Islet precursor cell (in vitro differentiated cells): ENCODE data around the gene PLCB1.
A peak's percentile ranks its signal among the peaks of the same experiment; 100 is the strongest.
"Not testable (repeated sequence)": the region's sequence is repeated elsewhere in the genome, so short reads cannot be mapped to it uniquely, and the experiment has no call there.

Experiments
- DNase-seq: peaks from one replicate; pipeline ENCODE4 v3.0.0-alpha.2; 2018

Gene PLCB1

DNA sequence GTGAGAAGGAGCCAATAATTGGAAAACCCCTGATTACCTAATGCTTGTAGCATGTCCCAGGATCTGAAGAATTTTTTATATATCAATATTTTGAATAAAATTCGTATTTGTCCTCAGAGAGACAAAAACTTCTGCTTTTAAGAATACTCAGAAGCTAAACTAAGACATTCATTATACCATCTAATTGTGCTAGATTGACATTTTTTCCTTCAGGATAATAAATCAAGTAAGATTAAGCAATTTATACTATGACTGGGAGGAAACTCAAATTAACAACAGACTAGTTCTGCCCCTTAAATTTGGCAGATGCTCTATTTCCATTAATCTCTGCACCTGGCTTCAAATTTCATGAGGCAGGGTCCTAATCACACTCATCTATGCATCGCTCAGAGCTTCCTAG is 291.4 kb downstream of the PLCB1 start:
- no peak for DNase-seq

DNA sequence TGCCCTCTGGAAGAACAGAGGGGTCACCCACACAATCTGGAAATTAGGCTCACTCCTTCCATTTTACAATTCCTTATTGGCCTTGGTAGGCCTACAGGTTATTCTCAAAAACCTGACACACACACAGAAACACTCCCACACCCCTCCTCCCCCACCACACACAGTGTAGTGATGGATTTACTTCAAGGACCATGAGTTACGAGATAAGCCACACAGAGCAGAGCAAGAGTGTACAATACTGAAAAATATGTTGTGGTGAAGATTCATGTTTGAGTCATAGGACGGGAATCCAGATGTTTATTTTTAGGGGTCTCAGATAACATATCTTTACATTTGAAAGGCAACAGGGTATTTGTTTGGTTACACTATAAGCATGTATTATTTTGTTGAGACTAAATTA is 291.9 kb downstream of the PLCB1 start:
- DNase-seq, result no peak

DNA sequence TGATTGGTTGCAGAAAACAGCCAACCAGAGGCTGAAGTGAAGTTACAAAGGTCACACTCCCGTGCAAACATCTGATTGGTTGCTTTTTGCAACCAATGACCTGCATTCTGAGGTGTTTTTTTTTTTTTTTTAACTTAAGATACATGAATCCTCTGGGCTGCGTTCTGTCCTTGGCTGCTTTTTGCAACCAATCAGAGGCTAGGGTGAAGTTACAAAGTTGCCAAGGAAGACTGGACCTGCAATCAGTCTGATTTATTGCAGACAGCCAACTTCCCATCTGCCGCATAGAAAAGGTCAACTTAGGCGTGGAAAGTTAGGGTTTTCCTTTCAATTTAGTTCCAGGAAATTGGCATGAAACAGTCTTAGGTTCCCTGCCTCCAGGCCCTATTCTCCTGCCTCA is 292.9 kb downstream of the PLCB1 start:
- no peak for DNase-seq

DNA sequence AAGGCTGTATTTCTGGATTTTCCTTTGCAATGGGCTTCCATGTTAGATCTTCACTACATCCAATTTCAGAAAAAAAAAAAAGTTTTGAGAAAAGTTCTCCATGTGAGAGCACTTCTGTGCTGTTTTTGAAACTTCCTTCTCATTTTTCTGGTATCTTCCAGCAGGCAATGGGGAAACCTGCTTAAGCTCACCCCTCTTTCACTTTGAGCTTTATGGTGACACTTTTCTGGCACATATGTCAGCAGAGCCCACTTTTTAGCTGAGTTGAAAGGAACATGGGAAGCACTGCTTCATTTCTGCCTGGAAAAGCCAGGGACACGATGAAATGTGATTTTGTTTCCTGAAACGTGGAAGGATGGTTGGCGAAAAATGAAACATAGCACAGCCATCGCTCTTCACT is 293.7 kb downstream of the PLCB1 start:
- no peak for DNase-seq

DNA sequence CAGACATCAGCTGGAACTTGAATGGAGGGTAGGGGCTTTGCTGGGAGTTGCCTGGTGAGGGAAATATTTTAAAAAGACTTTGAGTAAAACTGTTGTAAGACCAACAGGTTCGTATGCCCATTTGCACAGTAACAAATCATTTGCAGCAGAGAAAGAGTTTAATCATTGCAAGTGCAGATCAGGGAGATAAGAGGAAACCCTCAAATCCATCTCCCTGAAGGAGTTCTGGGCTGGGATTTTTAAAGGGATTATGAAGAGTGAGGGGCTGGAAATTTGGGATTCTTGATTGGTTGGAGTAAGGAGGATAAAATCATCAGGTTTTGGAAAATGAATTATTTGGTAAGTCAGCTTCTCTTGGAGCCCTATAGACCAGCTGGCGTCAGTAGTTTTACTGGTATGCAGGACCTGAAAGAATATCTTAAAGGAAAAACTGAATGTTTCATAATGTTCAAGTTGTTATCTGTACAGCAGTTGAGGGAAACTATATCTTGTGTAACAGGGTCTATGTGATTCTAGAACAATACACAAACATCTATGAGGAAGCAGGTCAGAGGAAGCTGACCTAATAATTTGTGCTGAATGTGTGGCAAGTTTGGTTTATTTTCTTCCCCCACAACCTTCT is 295.5 kb downstream of the PLCB1 start:
- no peak for DNase-seq

DNA sequence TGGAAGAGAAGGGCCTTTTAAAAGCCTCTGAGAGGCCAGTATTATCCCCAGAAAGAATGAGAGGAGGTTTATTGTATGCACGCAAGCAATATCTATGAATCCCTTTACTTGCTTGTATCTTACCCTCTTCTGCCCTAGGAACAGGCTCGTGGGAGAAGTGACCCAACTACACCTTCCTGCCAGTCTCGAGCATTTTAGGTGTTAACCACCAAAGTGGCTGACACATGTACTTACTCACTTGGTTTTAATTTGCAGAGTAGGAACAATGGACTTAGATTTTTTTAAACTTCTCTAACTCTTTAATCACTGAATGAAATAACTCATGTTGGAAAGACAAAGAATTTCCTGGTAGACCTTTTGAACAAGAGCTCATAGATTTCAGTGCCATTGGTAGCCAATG is 296.9 kb downstream of the PLCB1 start:
- DNase-seq, result no peak

DNA sequence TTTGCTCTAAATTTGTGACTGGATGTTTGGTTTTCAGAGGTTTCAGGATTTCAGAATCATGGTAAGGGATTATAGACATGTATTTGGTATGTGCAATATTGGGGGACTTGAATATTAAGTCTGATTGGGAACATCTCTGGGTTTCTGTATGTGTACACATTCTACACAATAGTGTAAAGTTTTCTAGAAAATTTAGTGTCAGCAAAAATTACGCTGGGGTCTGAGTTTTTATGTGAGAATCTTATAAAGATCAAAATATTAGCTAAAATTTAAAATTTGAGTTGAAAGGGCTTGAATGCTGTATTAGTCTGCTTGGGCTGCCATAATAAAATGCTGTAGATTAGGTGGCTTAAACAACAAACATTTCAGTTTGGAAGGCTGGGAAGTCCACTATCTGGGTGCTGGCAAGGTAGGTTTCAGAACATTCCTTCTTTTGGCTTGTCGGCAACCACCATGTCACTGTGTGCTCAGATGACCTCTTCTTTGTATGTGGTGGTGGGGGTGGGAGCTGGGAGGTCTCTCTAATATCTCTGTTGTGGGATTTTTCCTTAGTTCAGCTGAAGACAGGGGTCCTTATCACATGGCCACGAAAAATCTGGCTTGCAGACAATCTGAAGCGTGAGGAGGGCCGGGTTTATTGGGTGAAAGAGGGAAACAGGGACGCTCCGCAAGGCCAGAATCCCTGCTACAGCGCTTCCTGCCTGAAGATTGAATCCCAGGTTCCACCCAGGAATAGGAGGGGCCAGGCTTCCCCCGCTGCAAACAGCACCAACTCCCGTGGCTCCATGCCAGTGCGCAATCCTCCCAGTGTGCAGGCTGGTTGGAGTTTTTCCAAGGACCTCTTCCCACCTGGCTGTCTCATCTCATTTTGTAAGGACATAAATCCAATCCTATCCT is 299.7 kb downstream of the PLCB1 start:
- DNase-seq, result peak; percentile 57

DNA sequence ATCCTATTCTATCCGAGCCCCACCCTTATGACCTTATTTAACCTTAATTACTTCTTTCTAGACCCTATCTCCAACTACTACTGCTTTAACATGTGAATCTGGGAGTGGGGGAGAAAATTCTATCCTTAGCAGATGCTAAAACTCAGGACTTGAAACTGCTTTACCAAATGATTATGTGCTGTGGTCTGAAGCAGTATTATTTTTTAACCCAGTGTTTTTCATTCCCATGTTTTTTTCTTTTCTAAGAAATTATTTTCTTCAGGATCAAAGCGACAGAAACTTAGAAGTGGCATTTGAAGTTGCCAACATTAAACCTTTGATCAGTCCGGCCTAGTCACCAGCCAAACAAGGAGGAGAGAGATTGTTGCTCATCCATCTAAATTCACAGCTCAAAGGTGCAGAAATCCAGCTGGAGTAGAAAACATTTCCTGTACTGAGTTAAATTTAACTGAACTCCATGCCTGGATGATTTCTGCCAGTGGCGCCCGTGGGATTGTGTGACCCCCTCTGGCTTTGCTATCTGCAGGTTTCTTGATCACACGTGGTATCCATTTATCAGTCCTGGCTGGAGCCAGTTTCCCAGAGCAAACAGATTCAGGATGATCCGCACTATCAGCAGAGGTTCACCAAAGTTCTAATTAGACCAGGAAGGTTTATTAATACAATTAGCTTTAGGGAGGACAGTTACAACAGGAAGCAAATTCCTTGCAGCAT is 300.5 kb downstream of the PLCB1 start:
- no peak for DNase-seq

DNA sequence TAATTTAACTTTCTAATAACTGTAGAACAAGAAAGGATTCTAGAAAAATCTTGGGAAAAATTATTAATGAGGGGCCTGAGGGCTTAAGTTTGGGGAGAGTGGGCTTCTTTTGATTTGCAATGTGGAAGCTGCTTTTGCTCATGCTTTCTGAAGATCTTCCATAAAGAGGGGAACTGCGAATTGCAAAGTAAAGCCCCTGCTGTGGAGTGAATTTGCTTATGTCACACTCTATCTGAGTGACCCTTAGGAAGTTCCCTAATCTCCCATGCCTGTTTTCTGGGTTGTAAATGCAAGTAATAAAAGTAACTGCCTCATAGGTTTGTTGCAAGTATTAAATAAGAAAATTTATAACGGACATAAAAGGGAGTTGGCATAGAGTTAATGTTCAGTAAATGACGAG is 301.2 kb downstream of the PLCB1 start:
- no peak for DNase-seq

DNA sequence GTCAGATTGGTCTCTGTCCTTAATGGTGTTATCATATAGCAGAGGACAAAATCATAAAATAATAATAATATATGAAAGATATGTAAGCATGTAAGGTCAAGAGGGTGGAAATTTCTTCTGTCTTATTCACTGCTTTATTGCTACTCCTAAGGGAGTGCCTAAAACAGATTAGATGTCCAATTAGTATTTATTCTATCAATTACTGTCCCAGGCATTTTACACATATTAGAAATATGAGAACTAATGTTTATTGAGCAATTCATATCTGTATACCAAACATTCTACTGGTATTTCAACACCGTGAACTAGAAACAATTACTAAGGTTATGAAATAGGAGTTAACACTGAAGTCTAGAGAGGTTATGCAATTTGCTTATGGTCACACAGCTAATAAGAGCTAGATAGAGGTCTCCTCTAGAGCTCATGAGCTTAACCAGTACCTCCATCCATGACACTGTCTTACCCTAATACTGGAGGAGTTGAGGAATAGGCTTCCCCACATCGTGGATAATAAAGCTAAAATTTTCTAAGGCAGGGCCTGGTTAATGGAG is 302.3 kb downstream of the PLCB1 start:
- no peak for DNase-seq

DNA sequence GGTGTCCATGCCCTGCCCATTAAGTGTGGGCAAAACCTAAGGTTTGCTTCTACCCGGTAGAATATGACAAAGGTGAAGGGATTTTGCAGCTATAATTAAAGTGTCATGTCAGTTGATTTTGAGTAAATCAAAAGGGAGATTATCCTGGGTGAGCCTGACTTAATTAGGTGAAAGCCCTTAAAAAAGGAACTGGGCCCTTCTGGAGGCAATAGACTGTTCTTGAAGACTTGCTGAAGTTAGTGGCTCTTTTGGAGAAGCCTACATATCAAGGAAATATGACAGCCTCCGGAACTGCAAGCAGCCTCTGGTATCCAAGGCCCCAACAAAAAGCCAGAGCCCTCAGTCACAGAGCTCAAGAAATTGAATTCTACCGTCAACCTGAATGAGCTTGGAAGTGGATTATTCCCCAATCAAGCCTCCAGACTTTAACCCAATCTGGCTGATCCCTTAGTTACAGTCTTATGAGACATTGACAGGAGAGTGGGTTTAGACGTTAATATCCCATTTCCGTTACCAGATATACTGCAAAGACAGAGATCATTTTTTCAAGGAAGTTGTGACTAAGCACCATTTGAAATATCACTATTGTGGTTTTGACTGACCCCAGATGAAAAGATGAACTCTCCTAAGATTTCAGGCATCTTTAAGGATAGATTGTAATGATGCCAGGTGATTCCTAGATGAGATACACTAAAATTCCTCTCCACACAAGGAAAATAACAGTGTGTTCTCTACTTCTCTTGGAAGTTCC is 303.4 kb downstream of the PLCB1 start:
- no peak for DNase-seq

DNA sequence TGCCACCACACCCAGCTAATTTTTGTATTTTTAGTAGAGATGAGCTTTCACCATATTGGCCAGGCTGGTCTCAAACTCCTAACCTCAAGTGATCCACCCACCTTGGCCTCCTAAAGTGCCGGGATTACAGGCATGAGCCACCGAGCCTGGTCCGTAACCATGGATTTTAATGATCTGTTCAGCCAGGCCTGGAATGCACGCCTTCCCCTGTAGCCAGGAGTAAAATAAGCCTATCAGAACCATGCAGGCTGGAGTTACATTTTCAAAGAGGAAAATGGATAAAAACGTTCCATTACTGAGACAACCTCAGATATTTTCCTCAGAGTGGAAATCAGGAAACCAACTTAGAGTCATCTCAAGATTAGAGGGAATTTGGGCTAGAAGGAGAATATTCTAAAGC is 304.9 kb downstream of the PLCB1 start:
- DNase-seq, result not testable (repeated sequence)

DNA sequence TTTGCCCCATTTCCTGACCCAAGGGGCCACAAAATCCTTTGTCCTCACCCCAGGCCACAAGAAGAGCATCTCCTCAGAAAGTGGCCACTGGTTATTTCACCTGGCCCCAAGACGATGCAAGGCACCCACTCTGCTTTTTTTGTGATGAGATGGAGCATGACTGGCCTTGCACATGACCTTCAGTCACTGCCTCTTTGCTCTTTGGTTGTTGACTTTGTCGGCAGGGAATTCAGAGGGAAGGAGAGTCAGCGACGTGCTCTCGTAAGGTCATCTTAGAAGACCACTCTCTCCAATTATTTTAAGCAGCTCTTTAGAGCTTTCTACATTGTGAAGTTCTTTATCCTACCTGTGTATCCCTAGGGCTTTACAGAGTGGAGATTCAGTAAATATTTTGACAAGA is 306.7 kb downstream of the PLCB1 start:
- no peak for DNase-seq

DNA sequence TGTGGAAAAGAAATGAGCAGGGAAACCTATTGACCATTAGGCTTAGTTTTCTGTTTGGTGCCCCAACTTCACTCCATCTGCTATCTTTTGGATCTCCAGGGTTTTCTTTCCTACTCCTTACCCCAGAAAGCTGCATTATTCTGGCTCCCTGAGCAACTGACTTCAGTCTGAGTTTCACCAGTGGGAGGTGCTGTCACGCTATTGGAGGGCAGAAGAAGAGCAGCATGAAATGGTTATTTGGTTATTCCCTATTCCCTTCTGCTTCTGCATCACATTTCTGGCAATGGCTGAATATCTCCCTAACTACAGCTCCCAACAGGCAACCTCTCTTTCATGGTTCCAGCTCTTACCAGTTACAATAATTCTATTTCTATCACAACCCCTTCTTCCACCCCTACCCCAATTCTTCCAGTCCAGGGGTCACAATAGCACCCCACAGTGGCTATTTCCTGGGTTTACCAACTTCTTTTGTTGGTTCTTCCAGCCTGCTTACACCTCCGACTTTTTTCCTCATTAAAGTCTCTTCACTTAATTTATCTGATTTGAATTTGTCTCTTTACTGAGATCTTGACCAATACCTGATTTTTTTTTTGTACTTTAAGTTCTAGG is 311.5 kb downstream of the PLCB1 start:
- DNase-seq, result no peak

DNA sequence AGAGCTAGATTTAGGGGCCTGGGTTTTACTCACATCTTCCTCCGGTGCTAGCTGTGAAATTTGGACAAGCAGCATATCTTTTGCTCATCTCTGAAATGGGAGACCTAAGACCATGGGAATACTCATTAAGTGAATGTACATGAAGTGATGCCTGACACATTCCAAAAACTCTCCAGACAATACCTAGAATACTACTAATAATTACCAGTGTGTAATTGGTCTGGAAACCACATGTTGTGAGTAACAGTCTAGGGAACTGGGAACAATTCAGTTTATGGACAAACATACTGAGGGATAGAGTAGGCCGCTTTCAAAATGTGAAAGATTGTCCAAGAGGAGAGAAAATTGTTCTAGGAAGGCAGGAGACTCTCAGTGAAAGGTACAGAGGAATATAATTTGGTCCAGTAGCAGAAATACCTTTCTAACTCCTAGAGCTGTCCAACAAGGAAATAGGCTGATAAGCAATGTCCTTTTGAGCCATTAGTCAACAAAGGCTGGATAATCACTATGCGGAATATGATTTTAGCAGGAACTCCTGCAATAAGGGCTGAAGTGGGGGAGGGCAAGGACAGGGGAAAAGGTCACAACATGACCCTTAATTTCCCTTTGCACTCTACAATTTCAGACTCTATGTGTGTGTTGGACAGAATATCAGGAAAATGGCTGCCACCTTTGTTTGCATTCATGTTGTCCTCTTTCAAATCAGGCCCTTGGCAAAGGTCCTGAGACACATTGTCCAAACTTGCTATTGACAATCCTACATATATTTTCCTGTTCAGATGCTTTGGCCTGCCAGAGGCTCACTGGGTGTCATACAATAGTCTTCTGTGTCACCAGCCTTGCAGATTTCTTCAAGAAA is 315.4 kb downstream of the PLCB1 start:
- no peak for DNase-seq

DNA sequence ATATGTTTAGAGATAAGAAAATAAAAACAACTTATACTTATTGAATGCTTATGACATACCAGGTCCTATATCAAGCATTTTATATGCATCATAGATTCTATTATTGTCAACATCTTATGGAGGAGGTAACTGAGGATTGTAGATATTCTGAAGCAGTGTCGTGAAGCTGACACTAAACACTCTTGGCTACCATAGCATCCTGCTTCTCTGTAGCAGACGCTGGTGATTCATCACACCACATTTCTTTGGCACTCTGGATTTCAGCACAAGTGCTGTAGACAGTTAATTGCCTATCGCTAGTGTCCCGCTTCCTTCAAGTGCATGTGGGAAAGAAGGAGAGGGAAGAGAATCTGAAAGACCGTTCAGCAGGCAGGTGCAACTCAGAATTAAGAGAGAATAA is 317.1 kb downstream of the PLCB1 start:
- DNase-seq, result peak; percentile 61

DNA sequence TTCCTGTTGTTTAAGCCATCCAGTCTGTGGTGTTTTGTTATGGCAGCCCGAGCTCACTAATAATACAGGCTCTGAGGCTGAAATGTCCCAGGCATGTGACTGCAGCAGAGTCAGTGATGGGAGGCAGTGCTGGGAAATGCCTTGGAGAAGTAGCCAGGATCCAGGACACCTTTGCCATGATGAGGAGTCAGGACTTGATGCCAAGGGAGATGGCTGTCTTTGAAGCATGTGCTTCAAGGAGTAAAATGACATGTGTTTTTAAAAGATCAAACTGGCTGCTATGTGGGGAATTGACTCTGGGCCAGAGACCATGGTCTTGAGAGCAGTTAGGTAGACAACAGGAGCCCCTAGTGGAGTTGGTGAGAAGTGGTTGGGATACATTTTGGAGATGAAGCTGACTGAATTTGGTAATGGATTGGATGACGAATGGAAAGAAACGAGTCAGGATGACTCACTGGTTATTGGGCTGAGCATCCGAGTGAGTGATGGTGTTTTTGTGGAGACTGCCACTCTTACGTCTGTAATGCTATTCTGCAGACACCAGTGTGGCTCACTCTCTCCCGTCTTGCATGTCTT is 322.2 kb downstream of the PLCB1 start:
- DNase-seq, result peak; percentile 86

DNA sequence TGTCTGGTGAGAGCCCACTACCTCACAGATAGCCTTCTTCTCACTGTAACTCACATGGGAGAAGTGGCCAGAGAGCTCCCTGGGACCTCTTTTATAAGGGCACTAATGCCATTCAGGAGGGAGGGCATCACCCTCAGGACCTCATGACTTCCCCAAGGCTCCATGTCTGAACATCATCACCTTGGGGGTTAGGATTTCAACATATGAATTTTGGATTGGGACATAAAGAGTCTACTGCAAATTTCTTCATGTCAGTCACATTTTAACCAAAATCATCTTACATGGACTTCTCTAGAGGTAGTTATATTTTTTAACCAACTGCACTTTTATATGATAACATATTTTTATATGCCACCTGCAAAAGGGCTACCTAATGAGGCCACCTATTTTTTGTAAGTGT is 324.7 kb downstream of the PLCB1 start:
- DNase-seq, result no peak

DNA sequence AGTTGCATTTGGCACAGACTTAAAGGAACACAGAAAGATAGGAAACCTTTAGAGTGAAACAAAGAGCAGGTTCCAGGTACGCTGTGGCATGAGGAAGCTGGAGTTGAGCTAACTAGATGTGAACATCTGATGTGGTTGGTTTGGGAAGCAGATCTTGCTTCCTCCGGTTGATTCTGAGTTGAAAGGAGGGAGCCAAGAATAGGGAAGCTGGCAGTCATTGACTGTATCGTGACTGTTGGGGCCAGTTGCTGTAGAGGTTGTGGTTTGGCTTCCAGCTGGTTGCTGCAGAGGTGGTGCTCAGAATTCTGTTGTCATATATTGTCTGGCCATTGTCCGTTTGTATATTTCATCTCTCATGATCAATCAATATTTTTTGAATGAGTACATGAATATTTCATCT is 325.9 kb downstream of the PLCB1 start:
- DNase-seq, result no peak

DNA sequence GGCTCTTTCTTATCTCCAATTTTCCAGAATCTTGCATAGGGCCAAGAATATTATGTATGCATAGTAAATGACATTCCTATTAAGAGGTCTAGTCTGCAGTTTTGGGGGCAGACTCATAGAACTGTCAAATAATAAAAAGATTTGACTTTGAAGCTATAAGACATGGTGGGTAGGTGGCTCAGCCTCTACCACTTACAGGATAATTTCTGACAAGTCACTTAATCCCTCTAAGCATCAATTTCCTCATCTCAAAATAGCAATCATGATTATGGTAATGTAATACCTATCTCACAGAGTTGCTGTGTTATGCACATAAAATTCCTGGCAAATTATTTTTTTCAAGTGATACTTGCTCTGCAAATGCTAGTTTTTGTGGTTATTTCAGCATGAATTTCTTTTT is 329.1 kb downstream of the PLCB1 start:
- DNase-seq, result no peak

DNA sequence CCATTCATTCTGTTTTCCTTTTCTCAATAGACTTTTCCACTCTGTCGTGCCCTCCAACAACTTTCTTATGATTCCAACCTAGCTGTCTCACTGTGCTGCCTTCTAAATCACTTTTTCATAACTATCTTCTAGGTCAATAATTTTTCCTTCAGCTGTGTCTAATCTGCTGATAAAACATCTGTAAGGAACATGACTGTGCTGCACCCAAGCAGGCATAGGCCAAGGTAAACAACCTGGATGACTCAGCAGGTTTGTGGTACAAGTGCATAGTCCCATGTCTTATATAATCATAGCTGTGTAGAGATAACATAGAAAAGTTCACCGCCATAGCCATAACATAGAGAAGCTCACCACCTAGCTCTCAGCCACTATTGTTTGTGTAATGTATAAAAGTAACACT is 332.3 kb downstream of the PLCB1 start:
- no peak for DNase-seq
